Measurements from ENCODE around the gene MUS81.

GRCh38 chr11:65890324-65891218 is 30.3 kb downstream of the MUS81 start, which contains the start of gene CCDC85B:
- no peak for TF ChIP-seq EP300 (IDR thresholded peaks at IDR 0.05)
- no peak for TF ChIP-seq CTCF (IDR thresholded peaks at IDR 0.05)
